Measurements from ENCODE around the gene ZNF564. TPM values are rescaled to one million over a fixed set of nuclear protein-coding genes. Genes with fewer than 3 reads are reported as not detected.

The ZNF564 gene
- total and polyA plus RNA-seq, 2 of the 13 experiments (the other 11 are each of a cell fraction or from before 2014, with no cell fraction given) = 2.3 to 11.1 TPM

DNA sequence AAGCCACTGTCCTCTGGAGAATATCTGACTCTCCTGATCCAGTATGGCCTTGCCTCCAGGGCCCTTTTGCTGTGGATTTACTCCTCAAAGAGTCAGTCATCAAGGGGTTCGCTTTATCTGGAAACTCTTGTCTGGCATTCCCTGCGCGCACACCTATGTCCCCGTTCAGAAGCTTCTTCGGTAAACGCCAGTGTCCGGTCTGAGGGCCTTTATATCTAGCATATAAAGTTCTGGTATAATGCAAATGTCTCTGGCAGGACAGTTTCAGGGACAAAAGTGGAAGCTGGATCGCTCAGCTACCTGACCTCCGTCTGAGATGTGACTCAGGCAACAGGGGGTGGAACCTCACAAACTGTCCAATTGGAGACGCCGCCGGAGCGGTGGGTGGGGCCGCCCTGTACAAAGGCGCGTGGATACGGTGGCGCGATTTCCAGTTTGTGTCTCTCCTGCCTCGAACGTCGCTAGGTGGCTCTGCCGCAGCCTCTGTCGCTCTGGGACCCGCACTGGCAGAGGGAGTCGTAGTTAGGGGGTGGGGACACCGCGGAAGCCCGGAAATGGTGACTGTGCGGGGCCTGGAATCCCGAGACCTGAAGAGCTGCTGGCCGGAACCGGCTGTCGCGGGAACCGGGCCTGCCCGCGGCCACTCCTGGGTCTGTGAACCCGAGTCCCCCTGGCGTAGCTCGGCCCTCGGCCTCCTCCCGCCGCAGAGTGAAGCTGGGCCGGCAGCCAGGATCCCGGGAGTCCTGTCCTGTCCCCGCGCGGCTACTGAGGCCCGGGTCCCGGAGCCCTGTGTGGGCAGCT lies 56.1 kb downstream of the ZNF564 start (continued):
- no peak for TF ChIP-seq LCORL (IDR thresholded peaks at IDR 0.05)
- TF ChIP-seq LCORL (CRISPR knock-in tag; IDR thresholded peaks at IDR 0.05) = peak; percentile 61; the same call in 1 of the 2 replicates
- TF ChIP-seq ZNF512B (CRISPR knock-in tag; IDR thresholded peaks at IDR 0.05; ENCODE audit: borderline replicate concordance) = no peak
- TF ChIP-seq RBAK (CRISPR knock-in tag; IDR thresholded peaks at IDR 0.05) = no peak
- TF ChIP-seq ZC3H4 (CRISPR knock-in tag; IDR thresholded peaks at IDR 0.05; ENCODE audit: borderline replicate concordance) = no peak
- peak; percentile 83; the same call in 1 of the 2 replicates for TF ChIP-seq MTA1 (CRISPR knock-in tag; IDR thresholded peaks at IDR 0.05; ENCODE audit: borderline replicate concordance)
- TF ChIP-seq HOXA3 (CRISPR knock-in tag; IDR thresholded peaks at IDR 0.05) = peak; percentile 84
- TF ChIP-seq DNMT3B (CRISPR knock-in tag; conservative IDR thresholded peaks at IDR 0.05) = no peak
- TF ChIP-seq ZNF776 (CRISPR knock-in tag; IDR thresholded peaks at IDR 0.05) = peak; percentile 59; the same call in 1 of the 2 replicates
- TF ChIP-seq ZNF335 (CRISPR knock-in tag; IDR thresholded peaks at IDR 0.05) = no peak; the same call in none of the 2 replicates
- peak; percentile 57; the same call in 1 of the 2 replicates for TF ChIP-seq ZNF784 (CRISPR knock-in tag; IDR thresholded peaks at IDR 0.05; ENCODE audit: borderline replicate concordance)
- no peak for TF ChIP-seq U2AF2 (IDR thresholded peaks at IDR 0.05; ENCODE audit: low read depth, low read length)
- TF ChIP-seq ADNP (CRISPR knock-in tag; IDR thresholded peaks at IDR 0.05) = no peak
- TF ChIP-seq DPF2 (CRISPR knock-in tag; IDR thresholded peaks at IDR 0.05; ENCODE audit: borderline replicate concordance, low read depth) = no peak; the same call in 1 of the 2 replicates
- TF ChIP-seq ZNF607 (CRISPR knock-in tag; IDR thresholded peaks at IDR 0.05; ENCODE audit: borderline replicate concordance) = peak; percentile 73
- no peak for TF ChIP-seq ARID3A (IDR thresholded peaks at IDR 0.05; ENCODE audit: low read depth, low read length)
- TF ChIP-seq HOXA5 (CRISPR knock-in tag; IDR thresholded peaks at IDR 0.05) = no peak; the same call in 1 of the 2 replicates
- TF ChIP-seq BCLAF1 (IDR thresholded peaks at IDR 0.05) = no peak
- TF ChIP-seq ZFP91 (CRISPR knock-in tag; IDR thresholded peaks at IDR 0.05; ENCODE audit: borderline replicate concordance) = peak; percentile 82
